Peyer's patch (tissue), 4 donors: ENCODE results near the gene RFX8.

Source experiments
- POLR2A ChIP-seq, 2 donors: fragments of 450-650 bp; IDR thresholded peaks; one replicate each; pipeline ENCODE4 v1.5.1; 2017; ENCODE audit warnings: antibody characterized with exemption in 2 of 2, mild to moderate bottlenecking in 2 of 2, moderate library complexity in 2 of 2
- TF ChIP-seq, protein P1 (sequence below), 6 experiments: fragments of 450-650 bp in 4 of 6; fragments of 200-600 bp in 2 of 6; sonication (generic) in 1 of 6; IDR thresholded peaks; one replicate each; pipeline ENCODE4 v1.5.1; 2017 to 2019; ENCODE audit warnings: antibody characterized with exemption in 6 of 6, mild to moderate bottlenecking in 3 of 6, moderate library complexity in 1 of 6

DNA sequence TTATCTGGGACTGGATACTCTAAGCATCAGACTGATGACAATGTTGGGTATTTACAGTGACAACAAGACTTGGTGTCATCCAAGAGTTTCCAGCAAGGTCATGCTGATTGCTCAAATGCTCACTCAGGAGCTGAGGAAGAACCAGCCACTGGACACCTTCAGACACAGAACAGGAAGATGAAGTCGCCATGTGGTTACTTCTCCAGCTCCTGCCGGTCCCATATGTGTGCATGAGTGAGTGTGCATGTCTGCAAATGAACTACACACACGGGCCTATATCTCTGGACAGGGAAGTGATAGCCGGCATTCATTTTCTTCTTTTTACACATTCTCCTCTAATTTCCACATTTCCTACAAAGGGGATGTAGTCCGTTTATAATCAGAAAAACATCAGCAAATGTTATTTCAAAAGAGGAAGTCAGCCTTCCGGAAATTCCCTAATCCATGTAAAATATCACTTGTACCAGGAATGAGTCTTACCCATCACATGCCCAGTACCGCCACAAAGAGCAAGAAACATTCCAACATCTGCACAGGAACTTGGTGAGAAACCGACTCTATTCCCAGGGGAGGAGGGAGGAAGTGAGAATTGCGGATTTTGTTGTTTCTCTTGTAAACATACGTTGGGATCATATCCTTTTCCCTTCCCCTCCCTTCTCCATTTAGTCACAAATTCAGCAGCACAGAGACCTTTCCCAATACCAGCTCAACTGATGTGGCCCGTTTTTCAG is 10.8 kb downstream of the RFX8 start:
- TF ChIP-seq, protein P1, sequence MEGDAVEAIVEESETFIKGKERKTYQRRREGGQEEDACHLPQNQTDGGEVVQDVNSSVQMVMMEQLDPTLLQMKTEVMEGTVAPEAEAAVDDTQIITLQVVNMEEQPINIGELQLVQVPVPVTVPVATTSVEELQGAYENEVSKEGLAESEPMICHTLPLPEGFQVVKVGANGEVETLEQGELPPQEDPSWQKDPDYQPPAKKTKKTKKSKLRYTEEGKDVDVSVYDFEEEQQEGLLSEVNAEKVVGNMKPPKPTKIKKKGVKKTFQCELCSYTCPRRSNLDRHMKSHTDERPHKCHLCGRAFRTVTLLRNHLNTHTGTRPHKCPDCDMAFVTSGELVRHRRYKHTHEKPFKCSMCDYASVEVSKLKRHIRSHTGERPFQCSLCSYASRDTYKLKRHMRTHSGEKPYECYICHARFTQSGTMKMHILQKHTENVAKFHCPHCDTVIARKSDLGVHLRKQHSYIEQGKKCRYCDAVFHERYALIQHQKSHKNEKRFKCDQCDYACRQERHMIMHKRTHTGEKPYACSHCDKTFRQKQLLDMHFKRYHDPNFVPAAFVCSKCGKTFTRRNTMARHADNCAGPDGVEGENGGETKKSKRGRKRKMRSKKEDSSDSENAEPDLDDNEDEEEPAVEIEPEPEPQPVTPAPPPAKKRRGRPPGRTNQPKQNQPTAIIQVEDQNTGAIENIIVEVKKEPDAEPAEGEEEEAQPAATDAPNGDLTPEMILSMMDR (IDR thresholded peaks at IDR 0.05), result no peak
- TF ChIP-seq POLR2A (IDR thresholded peaks at IDR 0.05), result no peak
